ENCODE measurements around the gene PTPA. TPM values are rescaled to one million over a fixed set of nuclear protein-coding genes. Genes with fewer than 3 reads are reported as not detected.
"Not testable (repeated sequence)": the region's sequence is repeated elsewhere in the genome, so short reads cannot be mapped to it uniquely, and the experiment has no call there.

PTPA gene
- total RNA-seq, 2 experiments from 2014 or later, result 111 to 113 TPM

DNA sequence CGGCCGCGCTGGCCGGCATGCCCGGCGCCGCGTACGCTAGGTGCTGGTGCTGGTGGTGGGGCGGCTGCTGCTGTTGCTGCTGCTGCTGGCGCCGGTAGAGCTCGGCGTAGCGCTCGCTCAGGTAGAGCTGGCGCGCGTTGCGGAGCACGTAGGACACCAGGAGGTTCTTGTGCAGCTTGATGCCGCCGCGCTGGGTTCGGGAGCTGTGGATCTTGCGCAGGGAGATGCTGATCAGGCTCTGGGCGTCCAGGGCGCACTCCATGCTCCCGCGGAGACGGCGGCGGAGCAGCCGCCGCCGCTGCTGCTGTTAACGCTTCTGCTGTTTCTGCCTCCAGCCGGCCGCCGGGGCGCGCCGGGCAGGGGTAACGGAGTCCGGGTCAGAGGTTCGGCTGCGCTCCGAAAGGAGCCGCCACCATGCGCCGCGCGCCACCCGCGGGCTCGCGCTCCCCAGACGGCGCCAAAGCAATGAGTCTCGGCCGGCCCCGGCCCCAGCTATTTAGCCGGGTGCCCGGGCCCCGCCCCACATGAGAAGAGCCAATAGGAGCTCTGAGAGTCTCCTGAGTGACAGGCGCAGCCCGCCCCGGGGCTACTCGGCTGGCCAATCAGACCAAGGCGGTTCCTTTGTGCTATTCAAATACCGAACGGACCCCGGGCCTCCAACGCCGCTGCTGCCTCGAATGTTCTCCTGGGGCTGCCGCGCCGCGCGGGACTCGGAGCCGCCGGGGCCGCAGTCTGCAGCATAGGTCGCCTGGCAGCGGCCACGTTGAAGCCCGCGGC is 66.8 kb downstream of the PTPA start, which contains the start of gene IER5L:
Gene IER5L (minus strand): TSS at position 471 of the 777 bp plus-strand sequence. CDS start 209 bp downstream, at position 262.
- ChIA-PET CTCF (interaction anchor here (0.9 to 2.0 kb wide), 7 partner anchors 35 to 433 kb away, joined by 3 to 6 read pairs (median 4); no protein-coding TSS in a partner anchor), POLR2A (interaction anchor here (0.8 to 1.5 kb wide), 6 partner anchors 12 to 448 kb away, joined by 3 to 8 read pairs (median 3); partner anchors contain the start of gene NTMT1)

DNA sequence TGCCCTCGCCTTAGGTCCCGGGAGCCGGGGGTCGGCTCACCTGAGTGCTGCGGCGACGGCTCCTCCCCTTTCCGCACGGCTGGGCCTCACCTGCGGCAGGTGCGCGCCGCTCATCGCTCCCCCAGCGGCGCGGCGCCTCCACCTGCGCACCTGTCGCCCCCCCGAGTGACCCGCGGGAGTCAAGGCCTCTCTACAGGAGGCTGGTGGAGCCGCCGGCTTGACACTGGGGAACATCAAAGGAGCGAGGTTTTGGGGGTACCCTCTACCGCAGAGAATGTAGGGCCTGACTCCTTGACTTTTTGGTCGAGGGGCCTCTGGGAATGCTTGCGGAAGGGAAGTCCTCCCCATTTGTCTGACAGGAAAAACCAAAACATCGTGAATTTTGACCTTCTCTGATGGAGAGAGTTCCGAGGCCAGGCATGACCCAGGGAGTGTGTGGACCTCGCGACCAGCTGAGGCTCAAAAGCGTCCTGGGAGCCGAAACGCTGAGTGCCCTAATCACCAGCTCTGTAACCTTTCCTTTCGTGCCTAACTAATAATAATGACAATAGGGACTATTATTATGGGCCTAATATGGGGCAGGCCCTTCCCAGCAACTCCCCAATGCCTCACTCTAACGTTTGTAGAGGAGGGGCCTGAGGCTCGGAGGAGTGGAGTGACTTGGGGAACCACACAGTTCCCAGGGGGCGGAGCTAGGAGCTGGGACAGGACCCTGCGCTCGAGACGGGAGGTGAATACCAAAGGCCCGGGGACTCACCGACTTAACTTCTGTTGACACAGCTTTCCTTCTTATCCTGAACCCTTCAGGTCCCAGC is 67.6 kb downstream of the PTPA start:
- CTCF ChIA-PET, result interaction anchor here (0.9 to 1.8 kb wide), 5 partner anchors 36 to 432 kb away, joined by 3 to 6 read pairs (median 4); no protein-coding TSS in a partner anchor
- POLR2A ChIA-PET, result interaction anchor here (0.8 to 1.5 kb wide), 6 partner anchors 12 to 447 kb away, joined by 3 to 8 read pairs (median 3); partner anchors contain the start of gene NTMT1

DNA sequence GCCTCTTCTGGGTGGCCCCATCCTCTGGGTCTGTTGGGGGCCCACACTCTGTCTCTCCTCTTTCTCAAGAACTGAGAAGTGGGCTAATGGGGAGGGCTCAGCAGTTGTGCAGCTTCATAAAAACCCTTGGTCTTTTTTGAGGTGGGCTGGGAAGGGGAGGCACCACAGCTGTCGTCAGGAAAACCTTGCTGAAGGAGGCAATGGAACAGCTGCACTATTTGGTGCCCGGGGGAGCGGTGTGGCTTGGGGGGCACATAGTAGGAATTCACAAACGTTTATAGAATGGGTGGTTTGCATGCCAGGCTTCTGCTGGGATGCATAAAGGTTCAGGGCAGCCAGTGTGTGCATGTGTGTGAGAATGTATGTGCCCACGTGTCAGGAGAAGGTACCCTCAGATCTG is 70.0 kb downstream of the PTPA start:
- ChIA-PET POLR2A (no interaction called here), CTCF (interaction anchor here (1.6 kb wide), 1 partner anchor 428 kb away, joined by 6 read pairs; no protein-coding TSS in a partner anchor)

DNA sequence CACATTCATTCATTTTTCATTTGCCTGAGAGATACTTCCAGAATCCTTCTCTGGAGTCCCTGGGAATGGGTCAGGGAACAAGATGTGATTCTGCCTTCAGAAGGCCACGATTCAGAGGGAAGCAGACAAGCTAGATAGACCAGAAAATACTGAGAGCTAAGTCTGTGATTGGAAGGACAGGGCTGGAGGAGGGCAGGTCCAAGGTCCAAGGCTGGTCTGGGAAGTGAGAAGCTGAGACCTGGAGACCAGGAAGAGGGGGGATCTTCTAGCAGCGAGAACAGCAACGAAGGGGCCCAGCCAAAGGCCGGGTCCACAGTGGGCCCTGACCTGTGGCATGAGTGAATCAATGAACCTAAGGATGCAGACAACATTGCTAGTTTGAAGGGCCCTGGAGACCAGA is 70.9 kb downstream of the PTPA start:
- CTCF ChIA-PET, result no interaction called here
- POLR2A ChIA-PET, result interaction anchor here (1.4 kb wide), 1 partner anchor 56 kb away, joined by 3 read pairs; no protein-coding TSS in a partner anchor

DNA sequence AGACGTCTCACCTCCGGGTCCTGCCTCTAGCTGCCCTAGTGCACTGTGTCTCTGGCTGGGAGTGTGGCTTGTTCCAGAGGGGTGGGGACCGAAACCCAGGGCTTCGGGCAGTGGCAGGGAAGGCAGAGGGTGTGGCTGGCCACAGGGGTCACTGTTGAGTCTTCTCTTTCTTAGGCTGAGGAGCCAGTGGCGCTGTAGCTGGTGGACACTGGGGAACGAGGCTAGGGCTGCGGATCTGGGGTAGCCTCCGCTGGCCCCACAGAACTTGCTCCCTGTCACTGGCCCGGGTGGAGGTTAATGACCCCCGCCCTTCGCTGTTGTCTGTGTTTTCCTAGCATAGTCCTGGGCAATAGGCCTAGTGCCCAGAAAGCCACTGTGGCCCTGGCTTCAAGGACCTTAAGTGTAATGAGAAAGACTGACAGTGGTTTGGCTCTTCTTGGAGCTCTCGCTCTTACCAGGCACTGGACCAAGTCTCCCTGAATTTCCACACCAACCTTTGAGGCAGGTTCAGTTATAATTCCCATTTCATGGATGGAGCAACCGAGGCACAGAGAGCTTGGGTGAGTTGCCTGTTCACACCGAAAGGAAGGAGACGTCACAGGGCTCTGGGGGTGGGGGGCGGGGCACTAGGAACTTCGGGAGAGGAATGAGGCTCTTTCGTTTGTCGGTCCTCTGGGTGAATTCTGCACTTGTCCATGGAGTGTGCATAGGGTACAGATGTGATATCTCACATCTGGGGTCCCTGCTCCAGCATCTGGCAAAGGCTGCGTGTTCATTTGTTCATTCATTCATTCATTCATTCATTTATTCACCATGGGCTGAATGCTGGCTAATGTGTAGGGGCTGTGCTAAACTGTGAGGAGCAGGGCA is 71.6 kb downstream of the PTPA start:
- ChIA-PET CTCF (interaction anchor here (0.6 to 1.0 kb wide), 2 partner anchors 141 to 443 kb away, joined by 3 to 6 read pairs; partner anchors contain the start of gene NTMT1), POLR2A (interaction anchor here (1.4 kb wide), 1 partner anchor 55 kb away, joined by 3 read pairs; no protein-coding TSS in a partner anchor)

DNA sequence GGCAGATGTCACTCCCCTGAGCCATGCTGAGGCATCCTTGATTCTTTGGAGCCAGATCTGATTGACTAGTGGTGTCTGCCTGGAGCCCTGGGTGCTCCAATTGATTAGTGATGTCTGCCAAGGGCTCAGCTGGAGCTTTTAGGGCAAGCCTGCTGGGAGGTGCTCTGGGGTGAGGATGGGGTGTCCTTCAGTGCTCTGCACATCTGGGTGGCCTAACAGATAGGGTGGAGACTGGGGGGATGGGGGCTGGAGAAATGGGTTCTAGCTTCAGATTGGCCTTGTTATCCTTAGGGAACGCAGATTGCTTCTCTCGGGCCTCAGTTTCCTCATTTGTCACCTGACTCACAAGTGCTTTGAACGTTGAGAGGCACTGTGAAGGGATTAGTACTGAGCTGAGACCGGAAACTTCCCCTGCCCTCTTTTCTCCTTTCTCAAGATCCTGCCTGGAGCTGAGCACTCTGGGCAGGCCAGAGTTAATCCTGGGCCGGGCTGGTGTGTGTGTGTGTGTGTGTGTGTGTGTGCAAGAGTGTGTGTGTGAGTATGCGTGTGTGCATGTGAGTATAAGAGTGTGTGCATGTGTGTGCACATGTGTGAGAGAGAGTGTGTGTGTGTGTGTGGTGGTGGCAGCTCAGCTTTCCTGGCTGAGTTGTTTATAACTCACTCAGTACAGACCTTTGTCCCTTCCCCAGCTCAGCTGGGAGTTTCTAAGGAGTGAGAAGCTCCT is 72.4 kb downstream of the PTPA start:
- POLR2A ChIA-PET, result interaction anchor here (0.7 kb wide), 1 partner anchor 319 kb away, joined by 3 read pairs; no protein-coding TSS in a partner anchor
- CTCF ChIA-PET, result interaction anchor here (1.0 to 1.4 kb wide), 2 partner anchors 10 to 442 kb away, joined by 3 to 4 read pairs; partner anchors contain the start of gene NTMT1

DNA sequence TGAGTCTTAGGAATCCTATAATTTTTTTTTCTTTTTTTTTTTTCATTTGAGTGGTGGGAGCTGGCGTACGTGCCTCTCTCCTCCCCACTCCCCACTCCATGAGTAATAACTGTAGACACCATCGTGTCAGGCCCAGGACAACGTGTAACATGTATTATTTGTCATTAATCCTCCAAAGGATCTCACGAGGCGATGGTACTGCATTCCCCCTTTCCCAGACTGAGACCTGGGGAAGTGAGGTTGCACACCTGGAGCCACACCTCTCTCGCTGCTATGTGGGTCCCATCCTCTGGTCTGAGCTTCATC is 73.0 kb downstream of the PTPA start:
- POLR2A ChIA-PET, result interaction anchor here (0.7 kb wide), 1 partner anchor 320 kb away, joined by 3 read pairs; no protein-coding TSS in a partner anchor
- CTCF ChIA-PET, result interaction anchor here (1.4 kb wide), 1 partner anchor 10 kb away, joined by 4 read pairs; no protein-coding TSS in a partner anchor

DNA sequence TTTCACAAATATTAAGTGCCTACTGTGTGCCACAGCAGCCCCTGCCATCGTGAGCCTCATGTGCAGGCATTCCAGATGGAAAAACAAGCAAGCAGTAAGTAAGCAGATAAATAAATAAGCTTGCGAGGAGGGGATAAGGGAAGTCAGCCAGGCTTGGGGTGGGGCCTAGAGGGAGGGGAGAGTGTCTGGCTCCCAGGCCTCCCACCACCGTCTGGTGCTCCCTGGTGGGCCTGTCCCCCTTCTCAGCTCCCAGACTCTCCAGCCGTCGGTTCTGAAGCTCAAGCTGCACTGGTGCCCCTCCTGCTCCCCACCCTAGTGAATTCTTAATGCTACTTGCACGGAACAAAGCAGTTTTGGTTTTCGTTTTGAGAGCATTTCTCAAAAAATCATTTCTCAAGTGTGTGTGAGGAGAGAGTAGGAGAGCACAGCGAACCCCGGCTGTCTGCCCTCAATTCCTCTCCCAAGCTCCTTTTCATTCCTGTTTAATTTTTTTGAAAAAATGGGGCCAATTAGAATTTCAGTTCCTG is 73.4 kb downstream of the PTPA start:
- CTCF ChIA-PET, result interaction anchor here (1.4 kb wide), 1 partner anchor 11 kb away, joined by 4 read pairs; no protein-coding TSS in a partner anchor
- POLR2A ChIA-PET, result no interaction called here

DNA sequence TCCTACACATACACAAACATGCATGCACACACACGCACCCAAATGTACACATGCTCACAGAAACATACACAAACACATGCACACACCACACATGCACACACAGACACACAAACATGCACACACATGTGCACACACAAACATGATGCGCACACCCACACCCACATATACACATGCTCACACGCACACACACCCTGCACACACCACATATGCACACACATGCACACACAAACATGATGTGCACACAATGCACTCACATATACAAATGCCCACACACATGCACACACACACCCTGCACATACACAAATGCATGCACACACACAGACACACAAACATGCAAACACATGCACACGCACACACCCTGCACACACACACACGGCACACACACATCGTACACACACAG is 74.2 kb downstream of the PTPA start:
- POLR2A ChIA-PET, result no interaction called here
- CTCF ChIA-PET, result no interaction called here

DNA sequence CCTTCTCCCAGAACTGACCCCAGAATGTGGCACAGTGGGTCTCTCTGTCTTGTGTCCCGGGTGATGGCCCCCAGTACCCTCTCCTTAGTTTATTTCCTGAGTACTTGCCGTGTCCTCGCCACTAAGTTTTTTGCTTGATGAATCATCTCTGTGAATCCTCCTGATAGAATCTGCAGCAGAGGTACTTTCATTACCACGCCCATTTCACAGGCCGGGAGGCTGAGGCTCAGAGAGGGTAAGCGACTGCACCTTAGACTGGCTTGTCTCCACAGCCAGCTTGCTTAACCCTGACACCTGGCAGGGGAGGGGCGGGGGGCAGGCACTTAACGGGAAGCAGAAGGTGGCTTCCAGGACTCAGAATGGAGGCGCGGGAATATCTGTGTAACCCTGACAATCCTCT is 74.8 kb downstream of the PTPA start:
- POLR2A ChIA-PET, result no interaction called here
- CTCF ChIA-PET, result no interaction called here

DNA sequence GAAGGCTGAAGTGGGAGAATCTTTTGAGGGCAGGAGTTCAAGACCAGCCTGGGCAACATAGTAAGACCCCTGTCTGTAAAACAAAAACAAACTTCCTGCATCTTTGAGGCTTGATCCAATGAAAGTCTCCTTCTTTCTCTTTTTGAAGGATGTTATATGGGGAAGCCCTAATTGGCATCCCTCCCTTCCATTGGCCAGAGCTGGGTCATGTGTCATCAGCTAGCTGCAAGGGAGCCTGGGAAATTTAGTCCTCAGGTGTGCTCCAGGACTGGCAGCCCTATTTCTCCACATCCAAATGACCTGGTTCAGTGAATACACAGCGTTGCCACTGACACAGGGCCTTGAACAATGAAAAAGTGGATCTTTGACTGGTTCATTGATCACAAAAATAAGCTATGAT is 75.8 kb downstream of the PTPA start:
- CTCF ChIA-PET, result interaction anchor here (0.9 kb wide), 1 partner anchor 55 kb away, joined by 3 read pairs; no protein-coding TSS in a partner anchor
- POLR2A ChIA-PET, result interaction anchor here (0.5 kb wide), 1 partner anchor 190 kb away, joined by 3 read pairs; no protein-coding TSS in a partner anchor

DNA sequence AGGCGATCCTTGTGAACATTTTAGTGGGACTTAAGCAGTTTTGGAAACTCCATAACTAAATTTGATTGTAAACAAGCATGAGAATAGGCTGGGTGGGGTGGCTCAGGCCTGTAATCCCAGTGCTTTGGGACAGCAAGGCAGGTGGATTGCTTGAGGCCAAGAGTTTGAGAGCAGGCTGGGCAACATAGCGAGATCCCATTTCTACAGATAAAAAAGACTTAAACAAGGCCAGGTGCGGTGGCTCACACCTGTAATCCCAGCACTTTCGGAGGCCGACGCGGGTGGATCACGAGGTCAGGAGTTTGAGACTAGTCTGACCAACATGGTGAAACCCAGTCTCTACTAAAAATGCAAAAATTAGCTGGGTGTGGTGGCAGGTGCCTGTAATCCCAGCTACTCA is 78.8 kb downstream of the PTPA start:
- CTCF ChIA-PET, POLR2A ChIA-PET: not testable (repeated sequence)

DNA sequence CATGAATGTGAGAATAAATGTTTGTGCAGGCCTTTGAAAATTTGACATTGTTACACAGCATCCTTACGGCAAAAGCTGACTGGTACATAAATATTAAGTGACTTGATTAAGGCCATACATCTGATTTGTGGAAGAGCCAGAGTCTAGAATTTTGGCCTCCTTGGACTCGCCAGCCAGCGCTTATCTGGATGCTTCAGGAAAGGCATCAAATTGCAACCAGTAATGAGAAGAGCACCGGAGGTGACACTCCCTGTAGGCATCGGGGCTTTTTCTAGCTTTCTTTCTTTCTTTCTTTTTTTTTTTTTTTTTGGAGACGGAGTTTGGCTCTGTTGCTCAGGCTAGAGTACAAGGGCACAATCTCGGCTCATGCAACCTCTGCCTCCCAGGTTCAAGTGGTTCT is 80.0 kb downstream of the PTPA start:
- ChIA-PET CTCF (interaction anchor here (1.2 to 1.9 kb wide), 2 partner anchors 19 to 48 kb away, joined by 4 to 5 read pairs; no protein-coding TSS in a partner anchor), POLR2A (no interaction called here)

DNA sequence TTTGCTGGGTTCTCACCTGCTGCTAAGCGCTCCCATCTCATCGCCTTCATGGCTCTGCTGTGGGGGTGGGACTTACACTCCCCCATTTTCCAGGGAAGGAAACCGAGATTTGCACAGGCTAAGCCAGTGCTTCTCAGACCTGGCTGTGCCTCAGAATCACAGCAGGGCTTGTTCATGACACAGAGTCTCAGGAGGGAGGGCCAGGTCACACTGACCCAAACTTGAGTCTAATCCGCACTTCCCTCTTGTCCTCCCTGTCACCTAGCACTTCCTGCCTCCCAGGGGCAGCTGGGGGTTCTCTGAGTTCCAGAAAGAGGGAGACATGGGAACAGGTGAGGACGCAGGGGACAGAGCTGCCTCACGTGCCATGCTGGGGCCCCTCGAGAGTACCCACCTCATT is 82.4 kb downstream of the PTPA start:
- POLR2A ChIA-PET, result no interaction called here
- CTCF ChIA-PET, result interaction anchor here (1.3 kb wide), 1 partner anchor 19 kb away, joined by 3 read pairs; no protein-coding TSS in a partner anchor

DNA sequence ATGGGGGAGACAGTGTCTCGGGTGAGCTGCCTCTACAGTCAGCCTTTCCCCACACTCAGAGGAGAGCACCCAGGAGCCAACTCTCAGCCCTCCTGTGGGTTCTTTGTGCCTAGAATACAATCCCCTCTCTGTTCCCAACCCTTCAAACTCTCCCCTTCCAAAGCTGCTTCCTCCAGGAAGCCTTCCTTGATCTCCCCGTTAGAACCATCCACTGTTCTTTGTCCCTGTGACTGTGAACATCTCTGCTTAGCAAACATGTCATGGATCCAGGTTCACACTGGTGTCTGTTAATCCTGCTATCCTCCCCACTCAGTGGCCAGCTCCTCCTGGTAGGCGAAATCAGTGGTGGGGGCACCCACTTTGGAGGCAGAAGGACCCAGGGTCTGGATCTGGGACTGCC is 83.0 kb downstream of the PTPA start:
- POLR2A ChIA-PET, result no interaction called here
- CTCF ChIA-PET, result interaction anchor here (1.3 kb wide), 1 partner anchor 20 kb away, joined by 3 read pairs; no protein-coding TSS in a partner anchor

DNA sequence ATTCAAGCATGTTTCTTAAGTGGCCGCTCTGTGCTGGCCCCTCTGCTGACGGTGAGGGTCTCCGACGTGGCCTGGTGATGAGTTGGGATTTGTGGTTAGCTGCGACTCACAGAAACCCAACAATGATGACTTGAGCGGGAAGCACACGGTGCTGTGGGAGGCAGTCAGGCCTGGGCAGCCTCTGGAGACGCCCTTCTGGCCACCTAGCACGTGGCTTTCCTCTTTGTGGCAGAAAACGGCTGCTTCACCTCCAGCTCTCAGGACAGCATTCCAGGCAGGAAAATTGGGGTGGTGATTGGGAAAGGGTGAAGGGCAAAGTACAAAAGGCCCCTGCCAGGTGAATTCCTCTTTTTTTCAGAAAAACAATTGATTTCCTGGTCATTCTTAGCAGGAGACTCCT is 84.4 kb downstream of the PTPA start:
- ChIA-PET POLR2A (no interaction called here), CTCF (no interaction called here)

DNA sequence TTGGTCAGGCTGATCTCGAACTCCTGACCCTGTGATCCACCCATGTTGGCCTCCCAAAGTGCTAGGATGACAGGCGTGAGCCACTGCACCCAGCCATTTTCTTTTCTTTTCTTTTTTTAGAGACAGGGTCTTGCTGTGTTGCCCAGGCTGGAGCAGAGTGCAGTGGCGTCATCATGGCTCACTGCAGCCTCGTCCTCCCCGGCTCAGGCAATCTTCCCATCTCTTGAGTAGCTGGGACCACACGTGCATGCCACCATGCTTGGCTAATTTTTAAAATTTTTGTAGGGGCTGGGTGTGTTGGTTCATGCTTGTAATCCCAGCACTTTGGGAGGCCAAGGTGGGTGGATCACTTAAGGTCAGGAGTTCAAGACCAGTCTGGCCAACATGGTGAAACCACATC is 85.8 kb downstream of the PTPA start:
- CTCF ChIA-PET, POLR2A ChIA-PET: not testable (repeated sequence)

DNA sequence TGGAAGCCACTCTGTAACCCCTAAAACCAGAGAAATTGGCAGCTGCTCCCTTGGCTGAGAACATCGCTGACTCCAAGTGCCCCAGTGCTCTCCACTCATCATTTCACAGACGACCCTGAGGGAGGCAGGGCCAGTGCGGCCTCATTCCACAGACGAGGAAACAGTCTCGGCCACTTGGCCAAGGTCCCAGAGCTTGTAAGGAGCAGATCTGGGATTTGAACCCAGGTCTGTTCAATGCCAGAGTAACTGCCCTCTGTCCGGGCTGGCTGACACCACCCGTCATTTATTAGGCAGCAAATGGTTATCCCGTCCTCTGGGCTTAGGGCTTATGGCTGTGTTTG is 86.7 kb downstream of the PTPA start:
- ChIA-PET POLR2A (no interaction called here), CTCF (no interaction called here)
